HepG2 (cell line): ENCODE results near the gene ZNF316. TPM values are rescaled to one million over a fixed set of nuclear protein-coding genes. Genes with fewer than 3 reads are reported as not detected.

Experiments
- ATAC-seq: fragments of 200-7000 bp; cut with Tn5 transposase; 3 replicates; pipeline ENCODE4 v1.9.1; 2020; ENCODE audit warnings: mild to moderate bottlenecking, moderate library complexity
- BruUV-seq: library from RNA; stranded (reverse); fragments of 400-500 nt; replicated peaks from 2 replicates; lab custom pipeline; 2021; lab: Mats Ljungman, UMichigan
- CTCF ChIA-PET: fragments of 300-600 bp; formaldehyde crosslinking; extraction: SDS; loops from one replicate; lab custom pipeline; 2021; ENCODE audit warnings: low total read pairs, inconsistent platforms, low intra/inter-chr PET ratio; lab: Yijun Ruan, JAX
- POLR2A ChIA-PET: fragments of 350-600 bp; sonication (Branson Sonifier 250); formaldehyde crosslinking; loops from one replicate; lab custom pipeline; 2020; ENCODE audit warnings: antibody characterized with exemption, inconsistent platforms; lab: Yijun Ruan, JAX
- DNase-seq: peaks from one replicate; pipeline ENCODE4 v3.0.0-alpha.2; 2015; ENCODE audit warnings: low spot score
- FAIRE-seq: peaks from 3 replicates; lab custom pipeline; 2011; peaks lifted over from hg19 to GRCh38; lab: Jason Lieb, UNC
- H2AFZ ChIP-seq: one replicate; pipeline ENCODE4 v1.6.1; 2011; ENCODE audit warnings: low read length, inconsistent platforms
- H3K27ac ChIP-seq: fragments of 300-600 bp; 3 replicates; pipeline ENCODE4 v1.8.0; 2011; ENCODE audit warnings: mixed run types, mild to moderate bottlenecking, mixed read lengths, low read length, inconsistent platforms; ENCODE audit not compliant: insufficient read depth; ENCODE audit errors: extremely low read length
- H3K27me3 ChIP-seq, 2 experiments: fragments of 200-600 bp in 1 of 2; 2 replicates in 1 of 2; 3 replicates in 1 of 2; pipeline versions ENCODE4 v1.6.0 to v1.8.0; 2011; ENCODE audit warnings: low read length in 2 of 2, mild to moderate bottlenecking in 2 of 2, moderate library complexity in 2 of 2, inconsistent platforms in 1 of 2; ENCODE audit not compliant: insufficient read depth in 2 of 2, control insufficient read depth in 1 of 2
- H3K36me3 ChIP-seq, 2 experiments: fragments of 200-600 bp in 1 of 2; replicated peaks in 1 of 2; 2 replicates in 1 of 2; 3 replicates in 1 of 2; pipeline versions ENCODE4 v1.5.1 to v1.8.0; 2011; ENCODE audit warnings: low read length in 2 of 2, inconsistent platforms in 1 of 2; ENCODE audit not compliant: insufficient read depth in 2 of 2, control insufficient read depth in 1 of 2
- H3K4me1 ChIP-seq: 2 replicates; pipeline ENCODE4 v1.5.1; 2012; ENCODE audit warnings: low read length, inconsistent platforms; ENCODE audit not compliant: insufficient read depth
- H3K4me2 ChIP-seq: 2 replicates; pipeline ENCODE4 v1.6.0; 2011; ENCODE audit warnings: low read depth, low read length, inconsistent platforms
- H3K4me3 ChIP-seq, 3 experiments: fragments of 200-600 bp in 1 of 3; sonication (generic), shearing (Covaris generic) in 1 of 3; replicated peaks in 1 of 3; 2 replicates each; pipeline ENCODE4 v1.5.1; 2011 to 2016; ENCODE audit warnings: low read length in 3 of 3, inconsistent platforms in 2 of 3, low read depth in 2 of 3, mild to moderate bottlenecking in 2 of 3, control low read depth in 1 of 3, mixed read lengths in 1 of 3; ENCODE audit not compliant: insufficient read depth in 1 of 3
- H3K79me2 ChIP-seq: one replicate; pipeline ENCODE4 v1.6.1; 2011; ENCODE audit warnings: low read length, inconsistent platforms; ENCODE audit not compliant: insufficient read depth
- H3K9ac ChIP-seq: 2 replicates; pipeline ENCODE4 v1.6.0; 2011; ENCODE audit warnings: mild to moderate bottlenecking, low read depth, low read length, inconsistent platforms; ENCODE audit not compliant: insufficient read depth
- H3K9me3 ChIP-seq: 2 replicates; pipeline ENCODE4 v1.5.1; 2012; ENCODE audit warnings: mild to moderate bottlenecking, low read length
- H4K20me1 ChIP-seq: 2 replicates; pipeline ENCODE4 v1.6.0; 2011; ENCODE audit warnings: inconsistent platforms, mild to moderate bottlenecking, low read length, moderate library complexity; ENCODE audit not compliant: insufficient read depth
- AGO2 ChIP-seq: fragments of 200-400 bp; formaldehyde crosslinking; optimal IDR thresholded peaks from 2 replicates; pipeline ENCODE3; 2017; ENCODE audit warnings: mild to moderate bottlenecking, low read depth, low read length, moderate library complexity
- GLI4 ChIP-seq: sonication (generic); formaldehyde crosslinking; IDR thresholded peaks from 2 replicates; pipeline ENCODE4 v1.5.1; 2020; ENCODE audit warnings: missing genetic modification reagents, mild to moderate bottlenecking, moderate library complexity, borderline replicate concordance
- TAF1 ChIP-seq: sonication (generic); formaldehyde crosslinking; IDR thresholded peaks from 2 replicates; pipeline ENCODE4 v1.4.0; 2020; ENCODE audit warnings: missing genetic modification reagents
- WGBS: methylation state at CpG from one replicate; pipeline ENCODE4 v1.1.6; 2017; ENCODE audit warnings: low lambda C conversion rate; 5-methylcytosine and 5-hydroxymethylcytosine counted together
- in situ Hi-C: cut with HindIII; loops from 2 replicates; pipeline ENCODE4 v1.10.0; 2017; ENCODE audit warnings: low pct_unique_long_range_greater_than_20kb; ENCODE audit not compliant: extremely low pct_ligation_motif_present
- intact Hi-C: fragments of 100-400 bp; cut with micrococcal nuclease; formaldehyde crosslinking; loops from one replicate; pipeline ENCODE4 v1.10.0; 2022; ENCODE audit not compliant: unreplicated experiment
- polyA plus RNA-seq, 8 experiments: library from polyadenylated mRNA; depleted of rRNA in 3 of 8; stranded (reverse) in 7 of 8; unstranded in 1 of 8; fragments of >200 nt; fragmentation: Illumina TruSeq in 4 of 8; extraction: Trizol in 4 of 8; gene quantifications; 2 replicates each; pipeline versions ENCODE4 v1.2.1 to v1.2.3, GENCODE V29; 2011 to 2016; ENCODE audit warnings: low read depth in 4 of 8, missing spikeins in 1 of 8, mixed read lengths in 1 of 8; ENCODE audit not compliant: insufficient read depth in 1 of 8
- total RNA-seq, 5 experiments: library from RNA; depleted of rRNA; stranded (reverse); fragments of >200 nt; fragmentation: Illumina TruSeq; extraction: Trizol; gene quantifications; 2 replicates each; pipeline ENCODE4 v1.2.3, GENCODE V29; 2016; ENCODE audit warnings: low read depth in 1 of 5

The ZNF316 gene
- total and polyA plus RNA-seq, 2 of the 13 experiments (the other 11 are each of a cell fraction or from before 2014, with no cell fraction given), result 4.3 to 9.9 TPM

DNA sequence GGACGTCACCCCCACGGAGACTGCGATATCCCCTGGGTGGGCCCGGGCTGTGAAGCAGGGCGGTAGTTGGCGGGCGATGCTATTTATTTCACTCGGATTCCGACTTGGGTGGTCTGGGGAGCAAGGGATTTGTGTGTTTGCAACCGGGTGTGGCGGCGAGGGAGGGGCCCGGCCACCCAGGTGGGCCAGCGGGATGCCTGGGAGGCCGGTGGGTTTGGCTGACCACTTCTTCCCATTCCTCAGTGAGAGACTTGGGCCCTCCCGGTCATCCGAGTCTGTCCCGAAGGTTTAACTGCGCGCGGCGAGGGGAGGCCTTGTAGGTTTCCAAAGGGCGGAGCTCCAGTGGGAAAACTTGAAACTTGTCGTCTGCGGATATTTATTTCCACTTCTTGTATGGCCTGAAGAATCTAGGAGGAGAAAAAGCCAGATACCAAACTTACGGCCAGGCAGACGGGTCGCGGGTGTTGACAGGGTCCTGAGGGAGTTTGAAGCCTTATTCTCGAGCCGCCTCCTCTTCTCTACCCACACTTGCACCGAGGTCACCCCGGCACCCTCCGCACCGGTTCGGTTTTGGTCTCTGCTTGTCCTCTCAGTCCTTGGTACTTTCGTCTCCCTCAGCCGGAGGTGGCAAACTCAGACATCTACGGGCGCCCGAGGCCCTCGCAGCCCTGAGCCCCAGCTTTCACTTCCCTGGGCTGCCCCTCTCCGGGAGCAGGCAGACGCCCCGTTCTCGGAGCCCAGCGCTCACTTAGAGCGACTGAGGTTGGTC lies 17.9 kb downstream of the ZNF316 start:
- TF ChIP-seq AGO2 (peak; percentile 48), GLI4 (CRISPR knock-in tag) (no peak)
- Histone ChIP-seq H3K4me1 (peaks cover 18% of the 10 kb centered on the region), H2AFZ (no peak overlapping the region), H3K9me3 (no peaks in the 10 kb centered on the region), H3K4me3 (no peak overlapping the region), H3K27ac (no peak overlapping the region), H3K36me3 (peaks cover 2 to 8% of the 10 kb centered on the region in 2 experiments; a peak in 2 of 5 replicates), H3K79me2 (no peaks in the 10 kb centered on the region), H3K27me3 (no peaks in the 10 kb centered on the region), H3K4me2 (no peak overlapping the region), H3K9ac (no peak overlapping the region), H4K20me1 (no peaks in the 10 kb centered on the region)
- no TSS peak for BruUV-seq
- in situ Hi-C loops (no loop called here), intact Hi-C loops (no loop called here)
- ChIA-PET POLR2A (no interaction called here), CTCF (no interaction called here)
- DNase-seq (no peak), FAIRE-seq (no peak), ATAC-seq (no peak)
- 98% methylated on average over 48 of the region's 48 CpGs for WGBS

DNA sequence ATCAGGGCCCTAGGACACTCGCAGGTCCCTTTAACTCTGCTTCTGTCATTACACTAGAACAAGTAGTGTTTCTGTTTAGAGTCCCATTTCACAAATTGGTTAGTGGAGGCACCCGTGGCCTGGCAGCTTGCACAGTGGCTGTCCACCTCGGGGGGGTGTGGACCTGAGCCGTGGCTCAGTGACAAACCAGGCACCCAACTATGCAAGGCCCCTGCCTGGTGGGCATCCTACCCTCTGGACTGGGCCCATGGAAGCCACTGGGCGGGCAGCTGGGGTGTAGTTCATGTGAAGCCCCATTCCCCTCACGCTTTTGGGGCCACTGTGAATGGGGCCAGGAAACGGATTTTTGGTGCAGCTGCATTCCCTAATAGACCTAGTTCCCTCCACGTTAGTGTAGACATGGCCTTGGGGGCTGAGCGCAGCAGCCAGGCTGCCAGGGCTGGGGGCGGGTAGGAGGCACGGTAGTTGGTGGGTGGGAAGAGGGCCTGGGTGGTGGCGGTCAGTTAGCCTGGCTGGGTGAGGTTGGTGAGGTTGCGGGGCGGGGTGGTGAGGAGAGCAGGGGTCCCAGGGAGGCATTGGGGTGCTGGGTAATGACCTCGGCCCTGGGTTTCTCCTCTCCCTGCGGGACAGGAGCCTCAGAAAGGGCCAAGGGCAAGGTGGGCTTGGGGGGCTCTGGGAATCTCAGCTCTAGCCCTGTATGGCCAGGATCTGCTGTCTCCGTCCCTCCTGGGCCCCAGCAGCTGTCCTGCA lies 18.7 kb downstream of the ZNF316 start:
- ChIA-PET CTCF (no interaction called here), POLR2A (no interaction called here)
- no peaks in the 10 kb centered on the region for H3K27me3 ChIP-seq
- no TSS peak for BruUV-seq
- H3K79me2 ChIP-seq, result no peaks in the 10 kb centered on the region
- no peaks in the 10 kb centered on the region for H3K9me3 ChIP-seq
- DNase-seq, result no peak
- H3K9ac ChIP-seq, result no peak overlapping the region
- intact Hi-C loops, result no loop called here
- peaks cover 18% of the 10 kb centered on the region for H3K4me1 ChIP-seq
- 89% methylated on average over 14 of the region's 17 CpGs for WGBS
- no peak overlapping the region for H3K4me2 ChIP-seq
- ATAC-seq, result no peak
- no peak overlapping the region for H2AFZ ChIP-seq
- TF ChIP-seq TAF1 (CRISPR knock-in tag), result no peak
- peak; percentile 41 for TF ChIP-seq AGO2
- no peaks in the 10 kb centered on the region for H4K20me1 ChIP-seq
- no peak for FAIRE-seq
- H3K27ac ChIP-seq, result no peak overlapping the region
- no peak overlapping the region for H3K4me3 ChIP-seq
- H3K36me3 ChIP-seq, result peaks cover 2 to 3% of the 10 kb centered on the region in 2 experiments; a peak in 1 of 5 replicates
- in situ Hi-C loops, result no loop called here
